HG03280 (cell line): ENCODE data around the gene BEST3.
"Not testable (repeated sequence)": the region's sequence is repeated elsewhere in the genome, so short reads cannot be mapped to it uniquely, and the experiment has no call there.

Source experiments
- ATAC-seq: cut with Tn5 transposase; IDR thresholded peaks from one replicate; pipeline ENCODE4 v1.9.1; 2021; ENCODE audit warnings: mild to moderate bottlenecking, moderate library complexity; ENCODE audit not compliant: unreplicated experiment

Gene BEST3

GRCh38 chr12:69688471-69689427 is 10.4 kb downstream of the BEST3 start:
- no peak for ATAC-seq

GRCh38 chr12:69688021-69688420 is 11.1 kb downstream of the BEST3 start:
- no peak for ATAC-seq

- ATAC-seq, result no peak
Observed at GRCh38 chr12:69687390-69687789, 11.7 kb downstream of the BEST3 start.

GRCh38 chr12:69686731-69687130 is 12.4 kb downstream of the BEST3 start:
- ATAC-seq, result no peak

- peak; percentile 70 for ATAC-seq
Observed at GRCh38 chr12:69685810-69686209, 13.3 kb downstream of the BEST3 start.

GRCh38 chr12:69684466-69684865 is 14.6 kb downstream of the BEST3 start:
- no peak for ATAC-seq

GRCh38 chr12:69682110-69682755 is 16.9 kb downstream of the BEST3 start:
- ATAC-seq, result no peak

GRCh38 chr12:69679119-69679518 is 20.0 kb downstream of the BEST3 start:
- no peak for ATAC-seq

GRCh38 chr12:69676257-69677012 is 22.7 kb downstream of the BEST3 start:
- ATAC-seq, result no peak

- ATAC-seq, result no peak
Observed at GRCh38 chr12:69672195-69672594, 26.9 kb downstream of the BEST3 start.

GRCh38 chr12:69671597-69671996 is 27.5 kb downstream of the BEST3 start:
- ATAC-seq, result no peak

- no peak for ATAC-seq
Observed at GRCh38 chr12:69666798-69667197, 32.3 kb downstream of the BEST3 start.

- not testable (repeated sequence) for ATAC-seq
Observed at GRCh38 chr12:69664930-69665377, 34.1 kb downstream of the BEST3 start.

GRCh38 chr12:69663726-69664125 is 35.4 kb downstream of the BEST3 start:
- no peak for ATAC-seq

- ATAC-seq, result no peak
Observed at GRCh38 chr12:69662764-69663163, 36.3 kb downstream of the BEST3 start.

GRCh38 chr12:69661386-69661785 is 37.7 kb downstream of the BEST3 start:
- no peak for ATAC-seq

- ATAC-seq, result no peak
Observed at GRCh38 chr12:69660164-69660863, 38.8 kb downstream of the BEST3 start.

GRCh38 chr12:69658203-69658602 is 40.9 kb downstream of the BEST3 start:
- no peak for ATAC-seq

- no peak for ATAC-seq
Observed at GRCh38 chr12:69657376-69658137, 41.5 kb downstream of the BEST3 start.
